ENCODE measurements around the gene MN1.

The MN1 gene

DNA sequence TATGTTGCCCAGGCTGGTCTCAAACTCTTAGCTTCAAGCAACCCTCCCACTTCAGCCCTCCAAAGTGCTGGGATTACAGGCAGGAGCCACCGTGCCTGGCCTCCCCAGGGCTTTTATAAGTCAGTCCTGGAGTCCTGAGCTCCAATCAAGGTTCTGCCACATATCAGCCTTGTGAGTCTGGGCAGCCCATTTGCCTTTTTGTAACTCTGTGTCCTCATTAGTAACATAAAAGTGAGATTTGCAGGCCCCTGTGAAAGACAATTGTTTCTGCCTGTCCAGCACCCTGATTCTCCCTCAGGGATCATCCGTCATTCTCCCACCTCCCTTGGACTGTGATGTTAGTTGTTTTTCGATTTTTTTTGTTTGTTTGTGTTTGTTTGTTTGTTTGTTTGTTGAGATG lies 89.8 kb downstream of the MN1 start:
- DNase-seq (ENCODE audit: low spot score) = no peak

DNA sequence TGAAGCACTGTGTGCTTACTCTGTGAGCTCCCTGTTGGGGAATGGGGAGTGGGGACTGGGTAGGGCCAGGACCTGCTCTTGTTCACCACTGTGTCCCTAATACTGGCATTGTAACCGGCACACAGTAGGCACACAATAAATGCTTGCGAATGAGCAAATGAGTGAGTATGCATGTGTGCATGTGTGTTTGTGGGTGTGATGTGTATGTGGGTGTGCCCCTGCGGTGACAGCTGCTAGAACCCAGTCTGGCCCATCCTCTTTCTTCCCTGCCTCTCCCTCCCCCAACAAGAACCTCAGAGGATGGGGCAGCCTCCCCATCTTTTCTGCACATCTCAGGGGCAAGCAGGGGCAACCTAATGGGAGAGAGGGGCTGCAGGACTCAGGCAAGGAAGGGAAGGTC lies 90.5 kb downstream of the MN1 start:
- DNase-seq (ENCODE audit: low spot score) = no peak

DNA sequence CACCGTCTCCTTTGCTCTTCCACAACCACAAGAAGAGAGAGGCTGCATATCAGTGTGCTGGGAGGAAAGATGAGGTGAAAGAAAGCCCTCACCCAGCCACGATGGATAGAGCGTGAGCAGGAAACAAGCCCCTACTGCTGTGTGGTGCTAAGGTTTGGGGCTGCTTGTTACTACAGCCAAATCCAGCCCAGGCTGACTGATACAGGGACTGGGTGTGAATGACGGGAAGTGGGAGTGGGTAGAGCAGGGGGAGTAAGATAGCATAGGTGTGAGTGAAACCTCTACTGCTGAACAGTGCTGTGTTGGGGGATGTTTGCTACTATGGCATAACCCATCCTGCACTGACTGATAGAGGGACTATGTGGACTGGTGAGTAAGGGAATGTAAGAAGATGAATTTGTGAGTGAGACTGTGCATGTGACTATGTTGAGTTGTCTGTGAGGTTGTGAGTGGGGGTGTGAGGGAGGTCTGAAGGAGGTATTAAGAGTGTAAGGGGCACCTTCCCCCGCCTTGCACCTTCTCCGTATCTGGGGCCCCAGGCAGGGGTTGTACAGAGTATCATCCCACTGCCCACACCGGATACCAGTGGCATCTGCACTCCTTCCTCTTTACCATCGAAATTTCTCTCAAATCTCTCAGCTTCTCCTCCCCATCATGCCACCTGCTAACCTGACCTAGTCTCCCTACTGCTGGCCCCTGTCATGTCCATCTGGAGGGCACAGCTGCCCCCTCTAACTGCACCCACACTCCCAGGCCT lies 91.5 kb downstream of the MN1 start:
- DNase-seq (ENCODE audit: low spot score) = no peak

DNA sequence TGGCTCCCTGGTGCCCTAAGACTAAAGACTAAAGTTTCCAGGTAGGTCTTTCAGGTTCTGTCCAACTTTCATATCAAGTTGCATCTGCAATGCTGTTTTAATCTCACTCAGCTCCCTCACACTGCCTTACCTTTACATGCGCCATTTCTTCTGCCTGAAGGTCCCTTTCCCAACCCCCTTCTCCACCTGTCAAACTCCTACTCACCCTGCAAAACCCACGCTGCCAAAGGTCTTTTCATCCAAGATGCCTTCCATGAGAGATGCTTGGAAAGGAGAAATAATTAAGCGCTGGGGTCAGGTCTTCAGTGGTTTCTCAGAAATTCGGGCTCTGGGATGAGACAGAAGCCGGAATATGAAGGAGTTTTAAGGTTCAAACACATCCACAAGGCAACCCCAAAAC lies 95.1 kb downstream of the MN1 start:
- DNase-seq (ENCODE audit: low spot score) = no peak

DNA sequence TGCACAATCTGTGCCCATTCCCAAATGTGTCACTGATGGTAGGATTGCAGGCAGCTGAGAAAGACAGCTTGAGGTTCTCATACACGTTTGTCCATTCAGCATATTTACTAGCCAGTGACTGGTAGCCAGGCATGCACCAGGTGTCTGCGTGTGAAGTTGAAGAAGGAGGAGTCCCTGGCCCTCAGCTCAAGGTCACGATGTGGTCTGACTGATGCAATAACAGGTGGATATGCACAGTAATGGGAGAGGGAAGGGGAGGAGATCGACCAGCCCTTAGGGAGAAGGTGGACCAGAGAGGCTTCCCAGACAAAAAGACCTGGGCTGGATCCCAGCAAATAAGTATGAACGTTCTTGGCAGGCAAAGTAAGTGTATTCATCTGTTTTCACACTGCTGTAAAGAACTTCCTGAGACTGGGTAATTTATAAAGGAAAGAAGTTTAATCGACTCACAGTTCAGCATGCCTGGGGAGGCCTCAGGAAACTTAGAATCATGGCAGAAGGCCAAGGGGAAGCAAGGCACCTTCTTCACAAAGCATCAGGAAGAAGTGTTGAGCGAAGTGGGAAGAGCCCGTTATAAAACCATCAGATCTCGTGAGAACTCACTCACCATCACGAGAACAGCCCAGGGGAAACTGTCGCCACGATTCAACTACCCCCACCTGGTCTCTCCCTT lies 96.0 kb downstream of the MN1 start:
- no peak for DNase-seq (ENCODE audit: low spot score)

DNA sequence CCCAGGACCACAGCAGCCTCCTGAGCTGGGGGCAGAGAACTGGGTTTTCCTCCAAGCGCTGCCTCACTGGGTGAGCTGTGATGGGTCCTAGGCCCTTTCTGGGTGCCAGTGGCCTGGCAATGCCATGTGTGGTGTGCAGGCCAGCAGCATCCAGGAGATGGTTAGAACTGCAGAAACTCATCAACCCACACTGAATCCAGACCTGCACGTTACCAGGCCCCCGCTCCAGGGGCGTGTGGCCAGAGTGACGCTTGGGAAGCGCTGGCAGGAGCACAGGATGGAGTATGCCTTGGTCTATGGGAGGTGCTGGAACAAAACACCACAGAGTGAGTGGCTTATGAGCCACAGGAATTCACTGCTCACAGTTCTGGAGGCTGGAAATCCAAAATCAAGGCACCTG lies 97.0 kb downstream of the MN1 start:
- DNase-seq (ENCODE audit: low spot score) = no peak

DNA sequence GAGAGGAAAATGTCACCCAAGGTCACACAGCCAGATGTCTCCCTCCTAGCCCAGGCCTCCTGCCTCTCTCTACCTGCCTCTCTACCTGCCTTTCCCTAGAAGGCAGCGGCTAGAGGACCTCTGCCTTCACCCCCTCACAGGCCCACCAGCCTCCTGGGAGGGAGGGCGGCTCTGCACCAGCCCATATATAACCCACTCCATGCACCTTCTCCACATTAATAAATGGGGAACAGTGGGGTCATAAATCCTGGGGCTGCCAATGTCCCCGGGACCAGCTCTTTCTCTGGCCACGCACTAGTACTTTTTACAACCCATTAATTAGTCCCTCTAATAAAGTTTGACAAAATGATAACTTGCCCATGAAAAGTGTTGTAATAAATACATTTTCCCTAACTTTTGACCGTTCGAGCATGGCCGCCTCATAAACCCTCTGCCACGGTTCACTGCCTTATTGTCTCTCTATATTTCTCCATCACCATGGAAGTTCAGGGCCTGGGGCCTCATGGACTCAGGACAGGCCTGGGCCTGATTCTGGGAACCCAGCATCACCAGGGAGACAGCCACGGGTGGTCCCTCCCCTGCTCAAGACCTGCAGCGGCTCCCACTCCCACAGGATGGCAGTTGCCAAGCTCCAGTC lies 102.1 kb downstream of the MN1 start:
- no peak for DNase-seq (ENCODE audit: low spot score)

DNA sequence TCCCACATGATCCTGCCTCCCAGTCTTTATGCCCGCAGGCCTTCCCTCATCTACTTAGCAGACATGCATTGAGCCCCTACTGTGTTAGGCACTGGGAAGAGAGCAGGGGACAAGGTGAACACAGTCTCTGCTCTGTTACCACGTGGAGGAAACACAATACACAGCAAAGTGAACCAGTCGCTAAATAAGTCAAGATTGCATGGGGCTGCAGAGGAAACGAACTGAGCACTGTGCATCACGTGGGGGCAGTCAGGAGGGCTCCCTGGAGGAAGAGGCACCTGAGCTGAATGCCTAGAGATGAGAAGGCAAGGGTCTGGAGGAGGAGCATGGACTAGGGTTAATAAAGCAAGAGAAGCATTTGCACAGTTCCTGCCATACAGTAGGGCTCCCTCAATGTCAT lies 102.7 kb downstream of the MN1 start:
- DNase-seq (ENCODE audit: low spot score) = no peak

Data from AG20443 (cell line).